K562 (cell line): Measurements from ENCODE around the gene CWC22. TPM values are rescaled to one million over a fixed set of nuclear protein-coding genes. Genes with fewer than 3 reads are reported as not detected.

ENCODE experiments used
- BDP1 ChIP-seq: IDR thresholded peaks from 3 replicates; pipeline ENCODE4 v1.6.1; 2011; ENCODE audit not compliant: insufficient read length, insufficient read depth
- ELF2 ChIP-seq: fragments of 250-450 bp; sonication (Bioruptor Pico); IDR thresholded peaks from 2 replicates; pipeline ENCODE4 v1.5.0; 2021; ENCODE audit warnings: mild to moderate bottlenecking
- FOXK2 ChIP-seq, 2 experiments: fragments of 450-650 bp; IDR thresholded peaks in 1 of 2; conservative IDR thresholded peaks in 1 of 2; 2 replicates each; pipeline ENCODE4 v1.6.1; 2016; ENCODE audit warnings: low read depth in 2 of 2, mild to moderate bottlenecking in 1 of 2
- MAZ ChIP-seq, 2 experiments: fragments of 450-650 bp in 1 of 2; sonication (generic) in 1 of 2; formaldehyde crosslinking; IDR thresholded peaks in 1 of 2; conservative IDR thresholded peaks in 1 of 2; 2 replicates each; pipeline versions ENCODE4 v1.4.0 to v1.5.0; 2020; ENCODE audit warnings: mild to moderate bottlenecking in 1 of 2, missing genetic modification reagents in 1 of 2
- MGA ChIP-seq: fragments of 450-650 bp; IDR thresholded peaks from 2 replicates; pipeline ENCODE4 v1.6.1; 2016; ENCODE audit warnings: mild to moderate bottlenecking, moderate library complexity
- NRF1 ChIP-seq, 2 experiments: fragments of 450-650 bp; IDR thresholded peaks in 1 of 2; conservative IDR thresholded peaks in 1 of 2; 2 replicates each; pipeline ENCODE4 v1.6.1; 2014; ENCODE audit warnings: mild to moderate bottlenecking in 2 of 2
- PHF20 ChIP-seq: fragments of 450-650 bp; IDR thresholded peaks from 2 replicates; pipeline ENCODE4 v1.6.1; 2018; ENCODE audit not compliant: partially characterized antibody
- POLR2G ChIP-seq: fragments of 200-400 bp; formaldehyde crosslinking; IDR thresholded peaks from 2 replicates; pipeline ENCODE4 v1.6.1; 2017; ENCODE audit warnings: low read depth, mild to moderate bottlenecking, antibody characterized with exemption, low read length, moderate library complexity
- ZNF354B ChIP-seq: fragments of 250-450 bp; sonication (Bioruptor Pico); IDR thresholded peaks from 2 replicates; pipeline ENCODE4 v1.4.0; 2020
- ZNF77 ChIP-seq: fragments of 250-450 bp; sonication (Bioruptor Pico); IDR thresholded peaks from 2 replicates; pipeline ENCODE4 v1.5.0; 2020
- ZNF830 ChIP-seq: fragments of 250-450 bp; sonication (Bioruptor Pico); IDR thresholded peaks from 2 replicates; pipeline ENCODE4 v1.5.0; 2021; ENCODE audit warnings: mild to moderate bottlenecking
- polyA plus RNA-seq, 8 experiments: library from polyadenylated mRNA; depleted of rRNA in 4 of 8; stranded (reverse) in 5 of 8; unstranded in 3 of 8; fragments of >200 nt; fragmentation: Nextera tagmentation in 2 of 8; fragmentation: Illumina TruSeq in 1 of 8; extraction: Ambion mirVana in 2 of 8; extraction: Trizol in 1 of 8; gene quantifications; 2 replicates each; pipeline versions ENCODE4 v1.2.1 to v1.2.3, GENCODE V29; 2011 to 2014; ENCODE audit warnings: inconsistent platforms in 1 of 8, missing spikeins in 1 of 8
- total RNA-seq, 7 experiments: library from RNA; depleted of rRNA in 6 of 7; stranded (reverse); fragments of >200 nt in 6 of 7; fragmentation: Illumina TruSeq in 2 of 7; extraction: Trizol in 2 of 7; gene quantifications; 2 replicates each; pipeline versions ENCODE4 v1.2.1 to v1.2.3, GENCODE V29; 2011 to 2021; ENCODE audit warnings: low replicate concordance in 1 of 7
- TF ChIP-seq, protein P1 (sequence below), 2 experiments: fragments of 450-650 bp in 1 of 2; IDR thresholded peaks; 2 replicates each; pipeline ENCODE4 v1.6.1; 2011 to 2017; ENCODE audit warnings: low read depth in 2 of 2, antibody characterized with exemption in 1 of 2, borderline replicate concordance in 1 of 2, low read length in 1 of 2, mild to moderate bottlenecking in 1 of 2, mixed read lengths in 1 of 2; ENCODE audit not compliant: control insufficient read depth in 1 of 2

CWC22 gene
- total and polyA plus RNA-seq, 9 of the 15 experiments (the other 6 are each of a cell fraction or from before 2014, with no cell fraction given): 14.5 to 54.2 (median 36.7) TPM

DNA sequence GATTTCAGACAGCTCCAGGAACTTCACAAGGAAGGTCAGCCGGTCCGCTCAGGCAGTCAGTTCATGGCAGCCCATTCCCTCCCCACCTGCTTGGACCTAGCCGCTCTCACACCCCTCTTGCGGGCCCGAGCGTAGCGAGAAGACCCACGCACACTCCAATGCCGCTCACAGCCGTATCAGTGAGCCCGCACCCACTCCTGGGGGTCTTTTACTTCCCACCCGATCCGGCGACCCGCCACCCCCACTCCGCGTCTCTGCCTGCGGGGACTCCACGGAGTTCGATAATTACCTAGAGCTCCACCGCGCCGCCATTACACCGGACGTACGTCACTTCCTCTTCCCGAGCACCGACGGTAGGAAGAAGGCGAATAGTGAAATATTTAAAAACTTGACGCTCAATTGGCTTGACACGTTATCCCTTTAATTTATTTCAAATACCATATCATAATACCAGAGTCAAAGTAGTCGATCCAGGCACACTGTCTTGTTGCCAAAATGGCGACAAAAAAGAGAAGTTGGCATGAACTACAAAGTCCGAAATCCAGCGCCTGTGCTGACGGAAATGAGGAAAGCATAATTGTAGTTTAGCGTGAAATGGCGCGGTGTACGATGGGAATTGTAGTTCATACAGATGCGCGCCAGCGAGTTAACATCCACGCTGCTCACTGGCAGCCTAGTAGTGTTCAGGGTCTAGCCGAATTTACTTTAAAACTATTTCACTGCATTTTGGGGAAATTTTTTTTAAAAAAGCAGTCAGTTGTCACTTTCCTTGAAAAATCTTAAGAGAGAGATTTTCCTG, at the start of gene CWC22 (continued):
- no peak; the same call in 1 of the 2 replicates for TF ChIP-seq MGA
- TF ChIP-seq, protein P1, sequence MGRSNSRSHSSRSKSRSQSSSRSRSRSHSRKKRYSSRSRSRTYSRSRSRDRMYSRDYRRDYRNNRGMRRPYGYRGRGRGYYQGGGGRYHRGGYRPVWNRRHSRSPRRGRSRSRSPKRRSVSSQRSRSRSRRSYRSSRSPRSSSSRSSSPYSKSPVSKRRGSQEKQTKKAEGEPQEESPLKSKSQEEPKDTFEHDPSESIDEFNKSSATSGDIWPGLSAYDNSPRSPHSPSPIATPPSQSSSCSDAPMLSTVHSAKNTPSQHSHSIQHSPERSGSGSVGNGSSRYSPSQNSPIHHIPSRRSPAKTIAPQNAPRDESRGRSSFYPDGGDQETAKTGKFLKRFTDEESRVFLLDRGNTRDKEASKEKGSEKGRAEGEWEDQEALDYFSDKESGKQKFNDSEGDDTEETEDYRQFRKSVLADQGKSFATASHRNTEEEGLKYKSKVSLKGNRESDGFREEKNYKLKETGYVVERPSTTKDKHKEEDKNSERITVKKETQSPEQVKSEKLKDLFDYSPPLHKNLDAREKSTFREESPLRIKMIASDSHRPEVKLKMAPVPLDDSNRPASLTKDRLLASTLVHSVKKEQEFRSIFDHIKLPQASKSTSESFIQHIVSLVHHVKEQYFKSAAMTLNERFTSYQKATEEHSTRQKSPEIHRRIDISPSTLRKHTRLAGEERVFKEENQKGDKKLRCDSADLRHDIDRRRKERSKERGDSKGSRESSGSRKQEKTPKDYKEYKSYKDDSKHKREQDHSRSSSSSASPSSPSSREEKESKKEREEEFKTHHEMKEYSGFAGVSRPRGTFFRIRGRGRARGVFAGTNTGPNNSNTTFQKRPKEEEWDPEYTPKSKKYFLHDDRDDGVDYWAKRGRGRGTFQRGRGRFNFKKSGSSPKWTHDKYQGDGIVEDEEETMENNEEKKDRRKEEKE (IDR thresholded peaks at IDR 0.05; ENCODE audit: borderline replicate concordance in 1 of 2, control insufficient read depth in 1 of 2, low read depth in 2 of 2, low read length in 1 of 2): no peak
- TF ChIP-seq BDP1: no peak
- TF ChIP-seq ELF2 (CRISPR knock-in tag): peak; percentile 53; the same call in 1 of the 2 replicates
- peak; percentile 96 for TF ChIP-seq POLR2G
- TF ChIP-seq FOXK2 (conservative IDR thresholded peaks at IDR 0.05 in 1 of 2, IDR thresholded peaks at IDR 0.05 in 1 of 2; ENCODE audit: low read depth in 2 of 2): no peak; a peak in 2 of 4 replicates
- TF ChIP-seq ZNF77 (CRISPR knock-in tag): no peak
- peak; percentile 91 for TF ChIP-seq PHF20
- TF ChIP-seq NRF1 (conservative IDR thresholded peaks at IDR 0.05 in 1 of 2, IDR thresholded peaks at IDR 0.05 in 1 of 2): peak; percentile 61 to 69
- TF ChIP-seq MAZ (CRISPR knock-in tag; conservative IDR thresholded peaks at IDR 0.05 in 1 of 2, IDR thresholded peaks at IDR 0.05 in 1 of 2): peak; percentile 25 to 30; a peak in 1 of 4 replicates
- TF ChIP-seq ZNF354B (CRISPR knock-in tag): no peak
- TF ChIP-seq ZNF830 (CRISPR knock-in tag): no peak; the same call in 1 of the 2 replicates
